C4-2B (cell line): Measurements from ENCODE around the gene GM2A.
"Not testable (repeated sequence)": the region's sequence is repeated elsewhere in the genome, so short reads cannot be mapped to it uniquely, and the experiment has no call there.

Source experiments
- H3K27ac ChIP-seq: fragments of 450-650 bp; 2 replicates; pipeline ENCODE4 v1.5.1; 2017
- ZFX ChIP-seq: fragments of 450-650 bp; IDR thresholded peaks from 2 replicates; pipeline ENCODE4 v1.6.1; 2017
- TF ChIP-seq, protein P1 (sequence below): fragments of 450-650 bp; conservative IDR thresholded peaks from 2 replicates; pipeline ENCODE4 v1.5.1; 2017; ENCODE audit warnings: mild to moderate bottlenecking

GM2A gene

GRCh38 chr5:151236888-151237287, 16.1 kb upstream of the GM2A start:
- TF ChIP-seq ZFX, result no peak
- TF ChIP-seq, protein P1, sequence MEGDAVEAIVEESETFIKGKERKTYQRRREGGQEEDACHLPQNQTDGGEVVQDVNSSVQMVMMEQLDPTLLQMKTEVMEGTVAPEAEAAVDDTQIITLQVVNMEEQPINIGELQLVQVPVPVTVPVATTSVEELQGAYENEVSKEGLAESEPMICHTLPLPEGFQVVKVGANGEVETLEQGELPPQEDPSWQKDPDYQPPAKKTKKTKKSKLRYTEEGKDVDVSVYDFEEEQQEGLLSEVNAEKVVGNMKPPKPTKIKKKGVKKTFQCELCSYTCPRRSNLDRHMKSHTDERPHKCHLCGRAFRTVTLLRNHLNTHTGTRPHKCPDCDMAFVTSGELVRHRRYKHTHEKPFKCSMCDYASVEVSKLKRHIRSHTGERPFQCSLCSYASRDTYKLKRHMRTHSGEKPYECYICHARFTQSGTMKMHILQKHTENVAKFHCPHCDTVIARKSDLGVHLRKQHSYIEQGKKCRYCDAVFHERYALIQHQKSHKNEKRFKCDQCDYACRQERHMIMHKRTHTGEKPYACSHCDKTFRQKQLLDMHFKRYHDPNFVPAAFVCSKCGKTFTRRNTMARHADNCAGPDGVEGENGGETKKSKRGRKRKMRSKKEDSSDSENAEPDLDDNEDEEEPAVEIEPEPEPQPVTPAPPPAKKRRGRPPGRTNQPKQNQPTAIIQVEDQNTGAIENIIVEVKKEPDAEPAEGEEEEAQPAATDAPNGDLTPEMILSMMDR, result no peak
- no peak overlapping the region for H3K27ac ChIP-seq

DNA sequence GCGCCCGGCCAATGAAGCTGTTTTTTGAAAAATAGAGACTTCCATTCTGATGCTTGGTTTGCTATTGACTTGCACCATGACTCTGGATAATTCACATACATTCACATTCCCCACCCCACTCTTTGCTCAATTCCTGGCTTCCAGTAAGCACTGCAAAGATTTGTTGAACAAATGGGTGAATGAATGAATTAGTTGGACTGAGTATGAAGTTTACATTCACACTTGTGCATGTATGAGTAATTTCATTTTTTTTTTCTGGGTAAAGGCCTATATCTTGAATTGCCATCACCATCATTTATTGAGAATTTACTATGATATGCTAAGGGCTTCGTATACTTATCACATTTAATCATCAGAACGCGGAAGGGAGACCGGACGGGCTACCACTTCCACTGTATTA, 15.3 kb upstream of the GM2A start:
- TF ChIP-seq, protein P1, result no peak
- TF ChIP-seq ZFX, result no peak
- no peak overlapping the region for H3K27ac ChIP-seq

GRCh38 chr5:151238303-151238741, 14.7 kb upstream of the GM2A start:
- no peak overlapping the region for H3K27ac ChIP-seq
- TF ChIP-seq, protein P1, result no peak
- TF ChIP-seq ZFX, result no peak

- H3K27ac ChIP-seq, result no peak overlapping the region
- TF ChIP-seq, protein P1, result peak; percentile 96
- TF ChIP-seq ZFX, result no peak
These were observed 13.6 kb upstream of the GM2A start for GRCh38 chr5:151239237-151239861.

DNA sequence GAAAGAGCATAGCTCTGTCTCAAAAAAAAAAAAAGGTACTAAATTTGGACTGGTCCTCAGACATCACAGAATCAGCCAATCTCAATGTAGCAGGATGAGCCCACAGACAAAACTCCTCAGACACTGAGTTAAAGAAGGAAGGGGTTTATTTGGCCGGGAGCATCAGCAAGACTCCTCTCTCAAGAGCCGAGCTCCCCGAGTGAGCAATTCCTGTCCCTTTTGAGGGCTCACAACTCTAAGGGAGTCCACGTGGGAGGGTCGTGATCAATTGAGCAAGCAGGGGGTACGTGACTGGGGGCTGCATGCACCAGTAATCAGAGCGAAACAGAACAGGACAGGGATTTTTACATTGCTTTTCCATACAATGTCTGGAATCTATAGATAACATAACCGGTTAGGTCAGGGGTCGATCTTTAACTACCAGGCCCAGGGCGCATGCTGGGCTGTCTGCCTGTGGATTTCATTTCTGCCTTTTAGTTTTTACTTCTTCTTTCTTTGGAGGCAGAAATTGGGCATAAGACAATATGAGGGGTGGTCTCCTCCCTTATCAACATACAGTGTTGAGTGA, 12.6 kb upstream of the GM2A start:
- H3K27ac ChIP-seq, result not testable (repeated sequence)

DNA sequence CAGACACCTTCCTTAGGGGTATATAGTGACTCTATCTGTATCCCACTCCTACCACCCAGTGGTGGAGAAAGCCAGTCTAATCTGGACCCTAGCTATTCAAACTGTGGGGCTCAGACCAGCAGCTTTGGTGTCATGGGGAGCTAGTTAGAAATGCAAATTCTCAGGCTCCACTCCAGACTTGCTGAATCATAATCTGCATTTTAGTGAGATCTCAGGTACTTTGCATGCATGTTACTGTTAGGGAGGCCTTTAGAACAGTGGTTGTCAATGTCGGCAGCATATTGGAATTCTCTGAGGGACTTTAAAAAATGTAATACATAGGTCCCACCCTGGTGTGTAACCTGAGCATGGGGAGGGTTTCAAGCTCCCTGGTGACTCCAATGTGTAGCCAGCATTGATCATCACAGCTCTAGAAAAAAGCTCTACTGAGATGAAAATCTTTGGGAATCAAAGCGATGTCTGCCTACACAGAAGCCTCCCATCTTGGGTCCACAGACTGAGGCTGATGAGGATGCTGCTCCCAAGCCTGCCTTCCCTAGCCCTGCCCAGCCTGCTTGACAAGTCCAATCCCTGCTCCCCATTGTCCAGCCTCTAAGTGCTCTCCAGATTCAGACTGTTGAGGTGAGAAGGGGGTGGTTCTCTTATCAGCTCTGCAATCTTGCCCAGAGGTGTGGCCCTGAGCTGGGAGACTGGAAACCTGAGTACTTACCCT, 11.9 kb upstream of the GM2A start:
- H3K27ac ChIP-seq, result no peak overlapping the region
- no peak for TF ChIP-seq ZFX
- TF ChIP-seq, protein P1, result no peak

DNA sequence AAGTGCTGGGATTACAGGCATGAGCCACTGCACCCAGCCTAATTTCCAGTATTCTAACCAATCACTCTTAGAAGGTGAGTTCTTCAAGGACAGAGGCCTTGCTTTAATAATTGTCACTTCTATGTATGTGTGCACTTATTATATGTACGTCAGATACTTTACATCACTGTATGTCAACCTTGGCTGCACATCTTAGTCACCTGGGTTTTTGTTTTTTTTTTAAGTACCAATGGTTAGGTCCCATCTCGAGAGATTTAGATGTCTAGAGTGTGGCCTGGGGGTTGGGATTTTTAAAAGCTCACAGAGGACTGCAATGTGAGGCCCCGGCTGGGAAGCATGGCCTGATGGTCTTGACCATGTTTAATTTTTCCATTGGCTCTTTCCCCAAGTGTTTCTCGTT, 9.9 kb upstream of the GM2A start:
- no peak overlapping the region for H3K27ac ChIP-seq
- no peak for TF ChIP-seq ZFX

DNA sequence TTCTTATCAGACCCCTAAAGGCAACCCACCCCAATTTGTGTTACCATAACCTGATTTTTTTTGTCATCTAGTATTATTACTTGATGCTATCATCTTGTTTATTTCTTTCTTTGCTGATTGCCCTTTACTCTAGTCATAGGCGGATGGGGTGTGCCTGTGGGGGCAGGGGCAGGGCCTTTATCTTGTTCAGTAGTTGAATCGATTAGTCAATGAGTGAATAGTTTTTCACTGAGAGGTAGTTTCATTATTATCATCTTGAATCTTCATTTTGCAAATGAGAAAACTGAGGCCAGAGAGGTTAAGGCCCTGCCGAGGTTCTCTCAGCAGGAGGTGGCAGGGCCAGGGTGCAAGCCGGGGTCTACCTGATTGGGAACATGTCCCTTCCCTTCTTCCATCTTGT, 9.4 kb upstream of the GM2A start:
- TF ChIP-seq, protein P1, result no peak
- TF ChIP-seq ZFX, result no peak

More for the DNA sequence above, 9.4 kb upstream of the GM2A start:
- H3K27ac ChIP-seq, result no peak overlapping the region
